Measurements from ENCODE around the gene PODXL.

- TF ChIP-seq CTCF (IDR thresholded peaks at IDR 0.05; ENCODE audit: poor library complexity) (no peak), EZH2 (IDR thresholded peaks at IDR 0.05; ENCODE audit: borderline replicate concordance) (no peak)
Observed at GRCh38 chr7:131487217-131487616, 69.2 kb downstream of the PODXL start.
